Measurements from ENCODE around the gene APC.

Gene APC

DNA sequence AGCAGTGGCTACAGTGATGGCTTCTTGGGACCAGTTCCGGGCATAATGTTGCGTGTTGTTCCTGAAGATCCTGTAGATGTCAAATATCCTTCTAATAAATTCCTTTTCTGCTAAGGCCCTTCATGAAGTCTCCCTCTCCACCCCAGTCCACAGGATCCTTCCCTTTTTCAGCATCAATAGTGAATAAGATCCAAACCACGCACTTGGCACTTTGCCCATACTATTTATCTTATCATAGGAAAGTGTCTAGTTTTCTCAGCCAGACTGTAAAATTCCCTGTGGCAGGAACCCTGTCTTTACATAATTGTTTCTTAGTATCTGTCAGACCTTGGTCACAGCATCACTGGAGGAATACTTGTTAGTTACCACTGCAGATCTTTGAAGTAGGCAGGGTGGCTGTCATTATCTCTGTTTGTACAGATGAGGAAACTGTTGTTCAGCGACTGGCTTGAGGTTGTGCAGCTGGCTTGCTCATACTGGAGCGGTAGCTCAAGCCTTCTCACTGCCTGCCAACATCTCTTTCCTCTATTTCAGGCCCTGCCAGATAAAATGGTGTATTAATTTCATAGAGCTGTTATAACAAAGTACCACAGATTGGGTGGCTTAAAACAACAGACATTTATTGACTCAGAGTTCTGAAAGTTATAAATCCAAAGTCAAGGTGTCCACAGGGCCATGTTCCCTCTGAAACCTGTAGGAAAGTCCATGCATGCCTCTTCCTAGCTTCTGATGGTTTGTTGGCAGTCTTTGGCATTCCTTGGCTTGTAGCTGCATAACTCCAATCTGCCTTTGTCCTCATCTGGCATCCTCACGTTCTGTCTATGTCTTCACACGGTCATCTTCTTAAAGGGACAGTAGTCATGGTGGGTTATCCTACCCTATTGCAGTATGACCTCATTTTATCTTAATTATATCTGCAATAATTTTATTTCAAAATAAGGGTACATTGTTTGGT, 33.5 kb upstream of the APC start:
- no peak overlapping the region for H3K27ac ChIP-seq (ENCODE audit: low read length)
- peaks cover 16% of the 10 kb centered on the region for H3K4me1 ChIP-seq (ENCODE audit: low read length)
- no peak overlapping the region for H3K9ac ChIP-seq (ENCODE audit: low read length)
- peaks cover 17% of the 10 kb centered on the region for H3K79me2 ChIP-seq (ENCODE audit: low read length)
- no peaks in the 10 kb centered on the region for H4K20me1 ChIP-seq (ENCODE audit: insufficient read depth, low read length)
- H3K4me2 ChIP-seq (ENCODE audit: low read length): no peak overlapping the region
- H3K27me3 ChIP-seq (ENCODE audit: low read depth, low read length): no peaks in the 10 kb centered on the region
- no peak overlapping the region for H3K4me3 ChIP-seq (ENCODE audit: low read length)
- no peaks in the 10 kb centered on the region for H3K36me3 ChIP-seq (replicated peaks; ENCODE audit: low read depth, low read length)
- no peak for TF ChIP-seq EZH2phosphoT487 (IDR thresholded peaks at IDR 0.05; ENCODE audit: low read depth)
- TF ChIP-seq, protein P1, sequence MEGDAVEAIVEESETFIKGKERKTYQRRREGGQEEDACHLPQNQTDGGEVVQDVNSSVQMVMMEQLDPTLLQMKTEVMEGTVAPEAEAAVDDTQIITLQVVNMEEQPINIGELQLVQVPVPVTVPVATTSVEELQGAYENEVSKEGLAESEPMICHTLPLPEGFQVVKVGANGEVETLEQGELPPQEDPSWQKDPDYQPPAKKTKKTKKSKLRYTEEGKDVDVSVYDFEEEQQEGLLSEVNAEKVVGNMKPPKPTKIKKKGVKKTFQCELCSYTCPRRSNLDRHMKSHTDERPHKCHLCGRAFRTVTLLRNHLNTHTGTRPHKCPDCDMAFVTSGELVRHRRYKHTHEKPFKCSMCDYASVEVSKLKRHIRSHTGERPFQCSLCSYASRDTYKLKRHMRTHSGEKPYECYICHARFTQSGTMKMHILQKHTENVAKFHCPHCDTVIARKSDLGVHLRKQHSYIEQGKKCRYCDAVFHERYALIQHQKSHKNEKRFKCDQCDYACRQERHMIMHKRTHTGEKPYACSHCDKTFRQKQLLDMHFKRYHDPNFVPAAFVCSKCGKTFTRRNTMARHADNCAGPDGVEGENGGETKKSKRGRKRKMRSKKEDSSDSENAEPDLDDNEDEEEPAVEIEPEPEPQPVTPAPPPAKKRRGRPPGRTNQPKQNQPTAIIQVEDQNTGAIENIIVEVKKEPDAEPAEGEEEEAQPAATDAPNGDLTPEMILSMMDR (IDR thresholded peaks at IDR 0.05; ENCODE audit: low read depth, low read length): no peak
- H2AFZ ChIP-seq (ENCODE audit: low read depth, low read length): no peak overlapping the region
- no peaks in the 10 kb centered on the region for H3K9me3 ChIP-seq (ENCODE audit: insufficient read depth, low read length)

DNA sequence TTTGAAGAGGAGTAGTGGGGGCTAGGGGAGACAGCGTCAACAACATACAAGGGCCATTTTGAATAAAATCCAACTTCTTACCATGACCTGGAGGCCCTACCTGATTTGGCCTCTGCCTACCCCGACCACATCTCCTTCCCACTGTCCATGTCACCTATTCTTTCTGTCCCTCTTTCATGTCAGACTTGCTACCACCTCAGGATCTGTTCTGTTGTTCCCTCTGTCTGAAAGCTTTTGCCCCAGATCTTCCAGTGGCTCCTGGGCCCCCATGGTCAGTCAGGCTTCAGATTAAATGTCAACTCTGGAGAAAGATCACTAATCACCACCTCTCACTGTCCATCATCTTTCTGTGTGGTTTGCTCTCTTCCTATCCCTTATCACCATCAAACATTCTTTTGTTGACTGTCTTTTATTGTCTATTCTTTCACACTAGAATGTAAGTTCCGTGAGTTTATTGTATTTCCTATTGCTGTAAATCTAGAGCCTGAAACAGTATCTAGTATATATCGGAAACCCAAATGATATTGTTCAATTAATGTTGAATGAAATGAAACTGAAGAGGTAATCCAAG, 31.2 kb upstream of the APC start:
- H3K79me2 ChIP-seq (ENCODE audit: low read length): peaks cover 37% of the 10 kb centered on the region
- H3K36me3 ChIP-seq (replicated peaks; ENCODE audit: low read depth, low read length): no peaks in the 10 kb centered on the region
- H3K9ac ChIP-seq (ENCODE audit: low read length): peak overlapping the region; percentile 51
- no peaks in the 10 kb centered on the region for H4K20me1 ChIP-seq (ENCODE audit: insufficient read depth, low read length)
- peak overlapping the region; percentile 69 for H2AFZ ChIP-seq (ENCODE audit: low read depth, low read length)
- peak overlapping the region; percentile 59 for H3K4me2 ChIP-seq (ENCODE audit: low read length)
- H3K27ac ChIP-seq (ENCODE audit: low read length): peak overlapping the region; percentile 30
- H3K9me3 ChIP-seq (ENCODE audit: insufficient read depth, low read length): no peaks in the 10 kb centered on the region
- no peaks in the 10 kb centered on the region for H3K27me3 ChIP-seq (ENCODE audit: low read depth, low read length)
- peaks cover 16% of the 10 kb centered on the region for H3K4me1 ChIP-seq (ENCODE audit: low read length)
- TF ChIP-seq EZH2phosphoT487 (IDR thresholded peaks at IDR 0.05; ENCODE audit: low read depth): no peak
- TF ChIP-seq, protein P1 (IDR thresholded peaks at IDR 0.05; ENCODE audit: low read depth, low read length): no peak
- peak overlapping the region; percentile 100 for H3K4me3 ChIP-seq (ENCODE audit: low read length)

DNA sequence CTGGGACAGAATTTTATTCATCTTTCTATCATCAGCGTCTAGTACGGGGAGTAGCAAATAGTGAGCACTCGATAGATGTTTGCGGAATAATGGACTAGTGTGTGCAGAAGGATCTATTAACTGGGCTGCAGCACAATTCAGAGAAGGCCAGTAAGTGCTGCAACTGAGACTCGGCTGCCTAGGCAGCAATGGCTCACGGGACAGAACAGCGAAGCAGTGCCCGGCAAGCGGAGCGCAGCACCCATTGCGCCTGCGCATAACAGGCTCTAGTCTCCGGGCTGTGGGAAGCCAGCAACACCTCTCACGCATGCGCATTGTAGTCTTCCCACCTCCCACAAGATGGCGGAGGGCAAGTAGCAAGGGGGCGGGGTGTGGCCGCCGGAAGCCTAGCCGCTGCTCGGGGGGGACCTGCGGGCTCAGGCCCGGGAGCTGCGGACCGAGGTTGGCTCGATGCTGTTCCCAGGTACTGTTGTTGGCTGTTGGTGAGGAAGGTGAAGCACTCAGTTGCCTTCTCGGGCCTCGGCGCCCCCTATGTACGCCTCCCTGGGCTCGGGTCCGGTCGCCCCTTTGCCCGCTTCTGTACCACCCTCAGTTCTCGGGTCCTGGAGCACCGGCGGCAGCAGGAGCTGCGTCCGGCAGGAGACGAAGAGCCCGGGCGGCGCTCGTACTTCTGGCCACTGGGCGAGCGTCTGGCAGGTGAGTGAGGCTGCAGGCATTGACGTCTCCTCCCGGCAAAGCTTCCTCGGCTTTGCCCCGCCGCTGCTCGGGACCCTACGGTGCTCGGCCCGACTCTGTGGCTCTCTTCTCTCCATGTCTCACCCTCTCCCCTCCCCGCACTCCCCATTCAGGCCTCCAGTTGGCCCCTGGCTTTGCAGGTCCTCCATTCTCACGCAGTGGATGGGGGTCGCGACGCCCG, 30.2 kb upstream of the APC start:
- peaks cover 16% of the 10 kb centered on the region for H3K4me1 ChIP-seq (ENCODE audit: low read length)
- peak overlapping the region; percentile 64 for H3K27ac ChIP-seq (ENCODE audit: low read length)
- TF ChIP-seq, protein P1 (IDR thresholded peaks at IDR 0.05; ENCODE audit: low read depth, low read length): no peak
- no peak for TF ChIP-seq EZH2phosphoT487 (IDR thresholded peaks at IDR 0.05; ENCODE audit: low read depth)
- peak overlapping the region; percentile 93 for H3K9ac ChIP-seq (ENCODE audit: low read length)
- H3K36me3 ChIP-seq (replicated peaks; ENCODE audit: low read depth, low read length): no peaks in the 10 kb centered on the region
- H3K4me3 ChIP-seq (ENCODE audit: low read length): peak overlapping the region; percentile 100
- no peaks in the 10 kb centered on the region for H4K20me1 ChIP-seq (ENCODE audit: insufficient read depth, low read length)
- peak overlapping the region; percentile 95 for H2AFZ ChIP-seq (ENCODE audit: low read depth, low read length)
- peak overlapping the region; percentile 82 for H3K4me2 ChIP-seq (ENCODE audit: low read length)
- no peaks in the 10 kb centered on the region for H3K27me3 ChIP-seq (ENCODE audit: low read depth, low read length)
- H3K79me2 ChIP-seq (ENCODE audit: low read length): peaks cover 39% of the 10 kb centered on the region
- no peaks in the 10 kb centered on the region for H3K9me3 ChIP-seq (ENCODE audit: insufficient read depth, low read length)
